IMR-90 (cell line): ENCODE data around the gene TP53AIP1. TPM values are rescaled to one million over a fixed set of nuclear protein-coding genes. Genes with fewer than 3 reads are reported as not detected.

ENCODE experiments used
- ATAC-seq: fragments of 200-7000 bp; cut with Tn5 transposase; 2 replicates; pipeline ENCODE4 v1.9.1; 2020; ENCODE audit warnings: low read depth, mild to moderate bottlenecking, moderate library complexity
- BruUV-seq: library from RNA; stranded (reverse); fragments of 400-500 nt; replicated peaks from 2 replicates; lab custom pipeline; 2021; lab: Mats Ljungman, UMichigan
- CTCF ChIA-PET: fragments of 300-600 bp; formaldehyde crosslinking; extraction: SDS; loops from one replicate; lab custom pipeline; 2021; ENCODE audit warnings: antibody characterized with exemption; lab: Yijun Ruan, JAX
- POLR2A ChIA-PET: fragments of 300-600 bp; sonication (Branson Sonifier 250); formaldehyde crosslinking; loops from one replicate; lab custom pipeline; 2022; ENCODE audit warnings: antibody characterized with exemption; ENCODE audit not compliant: unreplicated experiment; lab: Charles Lee
- DNase-seq: peaks from one replicate; pipeline ENCODE4 v3.0.0; 2013
- H2AFZ ChIP-seq: replicated peaks from 2 replicates; pipeline ENCODE3; 2013; ENCODE audit warnings: low read length, mild to moderate bottlenecking; ENCODE audit not compliant: poor library complexity
- H2AK5ac ChIP-seq: 2 replicates; pipeline ENCODE4 v1.6.1; 2013; ENCODE audit warnings: low read depth, low read length, inconsistent platforms
- H2AK9ac ChIP-seq: replicated peaks from 2 replicates; pipeline ENCODE3; 2013; ENCODE audit warnings: mild to moderate bottlenecking, low read depth, low read length, moderate library complexity; ENCODE audit not compliant: poor library complexity
- H2BK120ac ChIP-seq: 2 replicates; pipeline ENCODE4 v1.6.1; 2013; ENCODE audit warnings: low read depth, low read length, inconsistent platforms
- H2BK15ac ChIP-seq: 3 replicates; pipeline ENCODE4 v1.6.1; 2013; ENCODE audit warnings: low read depth, low read length, inconsistent platforms
- H2BK20ac ChIP-seq: 2 replicates; pipeline ENCODE4 v1.6.1; 2013; ENCODE audit warnings: low read depth, mild to moderate bottlenecking, inconsistent platforms, low read length, moderate library complexity
- H2BK5ac ChIP-seq: 2 replicates; pipeline ENCODE4 v1.6.1; 2013; ENCODE audit warnings: mild to moderate bottlenecking, low read depth, low read length, inconsistent platforms; ENCODE audit not compliant: poor library complexity, severe bottlenecking
- H3K14ac ChIP-seq: replicated peaks from 2 replicates; pipeline ENCODE4 v1.6.1; 2013; ENCODE audit warnings: low read depth, low read length, inconsistent platforms
- H3K18ac ChIP-seq: 2 replicates; pipeline ENCODE4 v1.6.1; 2013; ENCODE audit warnings: low read depth, low read length, control low read depth
- H3K23ac ChIP-seq: 2 replicates; pipeline ENCODE4 v1.6.1; 2013; ENCODE audit warnings: low read depth, low read length, inconsistent platforms
- H3K27ac ChIP-seq: 2 replicates; pipeline ENCODE4 v1.5.1; 2013; ENCODE audit warnings: mild to moderate bottlenecking, control low read depth, low read length; ENCODE audit not compliant: insufficient read depth
- H3K27me3 ChIP-seq: 2 replicates; pipeline ENCODE4 v1.6.1; 2013; ENCODE audit warnings: low read length; ENCODE audit not compliant: control insufficient read depth, insufficient read depth
- H3K36me3 ChIP-seq: 2 replicates; pipeline ENCODE4 v1.6.1; 2013; ENCODE audit warnings: low read length, mixed read lengths; ENCODE audit not compliant: control insufficient read depth, insufficient read depth
- H3K4ac ChIP-seq: 2 replicates; pipeline ENCODE4 v1.6.1; 2013; ENCODE audit warnings: low read depth, low read length, inconsistent platforms
- H3K4me1 ChIP-seq: 2 replicates; pipeline ENCODE4 v1.6.1; 2013; ENCODE audit warnings: low read length, mixed read lengths; ENCODE audit not compliant: control insufficient read depth, insufficient read depth
- H3K4me2 ChIP-seq: 2 replicates; pipeline ENCODE4 v1.6.1; 2013; ENCODE audit warnings: low read depth, mild to moderate bottlenecking, control low read depth, low read length, moderate library complexity
- H3K4me3 ChIP-seq: 2 replicates; pipeline ENCODE4 v1.5.1; 2013; ENCODE audit warnings: low read depth, mild to moderate bottlenecking, control low read depth, low read length, moderate library complexity; ENCODE audit not compliant: insufficient read depth
- H3K56ac ChIP-seq: 2 replicates; pipeline ENCODE4 v1.6.1; 2013; ENCODE audit warnings: low read length, inconsistent platforms; ENCODE audit not compliant: insufficient read depth; ENCODE audit errors: extremely low read depth
- H3K79me1 ChIP-seq, 2 experiments: 2 replicates each; pipeline ENCODE4 v1.6.1; 2013; ENCODE audit warnings: low read length in 2 of 2, inconsistent platforms in 1 of 2, low read depth in 1 of 2
- H3K9ac ChIP-seq: 2 replicates; pipeline ENCODE4 v1.6.1; 2013; ENCODE audit warnings: low read depth, low read length, control low read depth
- H3K9me1 ChIP-seq: 2 replicates; pipeline ENCODE4 v1.6.1; 2013; ENCODE audit warnings: low read length, inconsistent platforms; ENCODE audit not compliant: insufficient read depth
- H3K9me3 ChIP-seq: 2 replicates; pipeline ENCODE4 v1.6.1; 2013; ENCODE audit warnings: low read length; ENCODE audit not compliant: control insufficient read depth, insufficient read depth
- H4K20me1 ChIP-seq: 2 replicates; pipeline ENCODE4 v1.6.1; 2013; ENCODE audit warnings: low read length, inconsistent platforms; ENCODE audit not compliant: insufficient read depth
- H4K5ac ChIP-seq: 2 replicates; pipeline ENCODE4 v1.6.1; 2013; ENCODE audit warnings: mild to moderate bottlenecking, low read depth, low read length, control low read depth
- H4K8ac ChIP-seq, 2 experiments: 2 replicates each; pipeline ENCODE4 v1.6.1; 2013; ENCODE audit warnings: low read depth in 2 of 2, low read length in 2 of 2, control low read depth in 1 of 2, inconsistent platforms in 1 of 2
- H4K91ac ChIP-seq: 2 replicates; pipeline ENCODE4 v1.6.1; 2013; ENCODE audit warnings: low read depth, low read length, inconsistent platforms; ENCODE audit not compliant: insufficient read depth
- CHD1 ChIP-seq: IDR thresholded peaks from 2 replicates; pipeline ENCODE4 v1.6.1; 2012; ENCODE audit warnings: low read depth, low read length, improper control_type of control experiment
- MXI1 ChIP-seq: IDR thresholded peaks from 2 replicates; pipeline ENCODE4 v1.6.1; 2012; ENCODE audit warnings: low read depth, mild to moderate bottlenecking, low read length, moderate library complexity, borderline replicate concordance
- POLR2A ChIP-seq: IDR thresholded peaks from 2 replicates; pipeline ENCODE4 v1.6.1; 2012; ENCODE audit warnings: mild to moderate bottlenecking, low read depth, low read length
- RAD21 ChIP-seq: IDR thresholded peaks from 2 replicates; pipeline ENCODE4 v1.6.1; 2012; ENCODE audit warnings: low read length, improper control_type of control experiment
- RCOR1 ChIP-seq: IDR thresholded peaks from 2 replicates; pipeline ENCODE4 v1.6.1; 2012; ENCODE audit warnings: mild to moderate bottlenecking, low read length, improper control_type of control experiment; ENCODE audit not compliant: insufficient replicate concordance
- SMC3 ChIP-seq: fragments of 150-350 bp; IDR thresholded peaks from 2 replicates; pipeline ENCODE4 v1.6.1; 2016; ENCODE audit warnings: low read depth, mild to moderate bottlenecking, antibody characterized with exemption, low read length, moderate library complexity
- WGBS, 2 experiments: methylation state at CpG; one replicate each; pipeline versions ENCODE4 v1.1.5 to v1.1.7; 2013; ENCODE audit warnings: missing lambda C conversion rate in 2 of 2; ENCODE audit not compliant: insufficient read length in 1 of 2; ENCODE audit errors: extremely low coverage in 2 of 2; 5-methylcytosine and 5-hydroxymethylcytosine counted together
- dilution Hi-C: fragments of 300-500 bp; cut with HindIII; formaldehyde crosslinking; loops from one replicate; pipeline ENCODE4 v1.14.3; 2018; ENCODE audit warnings: low sequenced_read_pairs; ENCODE audit not compliant: unreplicated experiment
- in situ Hi-C: fragments of 300-500 bp; cut with MboI; formaldehyde crosslinking; loops from 3 replicates; pipeline ENCODE4 v1.14.3; 2019; ENCODE audit warnings: low sequenced_read_pairs, inconsistent platforms, mixed read lengths
- intact Hi-C: fragments of 100-400 bp; cut with micrococcal nuclease; formaldehyde crosslinking; loops from 2 replicates; pipeline ENCODE4 v1.10.0; 2022
- polyA plus RNA-seq, 3 experiments: library from polyadenylated mRNA; depleted of rRNA; stranded (reverse); fragments of >200 nt; gene quantifications; 2 replicates each; pipeline ENCODE4 v1.2.3, GENCODE V29; 2012; ENCODE audit warnings: low replicate concordance in 1 of 3
- total RNA-seq: library from RNA; depleted of rRNA; stranded (reverse); fragments of >200 nt; gene quantifications from 2 replicates; pipeline ENCODE4 v1.2.3, GENCODE V29; 2012
- TF ChIP-seq, protein P1 (sequence below): fragments of 150-350 bp; IDR thresholded peaks from 2 replicates; pipeline ENCODE4 v1.6.1; 2017; ENCODE audit warnings: mild to moderate bottlenecking, antibody characterized with exemption, low read length, low read depth

The TP53AIP1 gene
- total and polyA plus RNA-seq, 2 of the 4 experiments (the other 2 are of a cell fraction), result not detected

DNA sequence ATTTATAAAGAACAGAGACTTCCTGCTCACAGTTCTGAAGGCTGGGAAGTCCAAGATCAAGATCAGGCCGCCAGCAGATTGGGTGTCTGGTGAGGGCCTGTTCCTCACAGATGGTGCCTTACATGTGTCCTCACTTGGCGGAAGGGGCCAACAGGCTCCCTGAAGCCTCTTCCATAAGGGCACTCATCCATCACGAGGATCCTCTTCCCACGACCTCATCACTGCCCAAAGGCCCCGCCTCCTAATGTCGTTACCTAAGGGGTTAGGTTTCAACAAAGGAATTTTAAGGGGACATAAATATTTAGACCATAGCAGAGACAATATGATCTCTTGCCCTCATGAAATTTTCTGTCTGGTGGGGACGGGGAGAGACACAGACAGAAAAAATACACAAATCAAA is 18.6 kb downstream of the TP53AIP1 start (continued):
- TF ChIP-seq, protein P1, sequence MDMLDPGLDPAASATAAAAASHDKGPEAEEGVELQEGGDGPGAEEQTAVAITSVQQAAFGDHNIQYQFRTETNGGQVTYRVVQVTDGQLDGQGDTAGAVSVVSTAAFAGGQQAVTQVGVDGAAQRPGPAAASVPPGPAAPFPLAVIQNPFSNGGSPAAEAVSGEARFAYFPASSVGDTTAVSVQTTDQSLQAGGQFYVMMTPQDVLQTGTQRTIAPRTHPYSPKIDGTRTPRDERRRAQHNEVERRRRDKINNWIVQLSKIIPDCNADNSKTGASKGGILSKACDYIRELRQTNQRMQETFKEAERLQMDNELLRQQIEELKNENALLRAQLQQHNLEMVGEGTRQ, result no peak
- TF ChIP-seq RCOR1, result no peak
- no peak for TF ChIP-seq RAD21

DNA sequence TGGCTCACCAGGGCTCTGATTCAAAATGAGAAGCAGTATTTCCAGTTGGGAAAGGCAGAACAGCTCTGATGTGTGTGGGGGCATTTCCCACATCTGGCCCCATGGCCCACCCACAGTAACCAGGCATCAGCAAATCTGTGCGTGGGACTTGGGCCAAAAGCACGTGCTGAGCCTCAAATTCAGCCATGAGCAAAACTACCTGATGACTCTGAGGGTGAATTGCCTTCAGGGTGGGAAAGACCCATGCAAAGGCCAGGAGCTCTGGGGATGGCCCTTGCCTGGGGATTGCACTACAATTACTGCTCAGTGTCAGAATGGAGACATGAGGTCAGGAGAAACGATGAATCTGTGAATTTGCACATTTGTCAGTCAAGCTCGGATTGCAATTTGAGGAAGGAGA is 20.9 kb downstream of the TP53AIP1 start:
- H3K36me3 ChIP-seq, result no peaks in the 10 kb centered on the region
- H3K56ac ChIP-seq, result no peak overlapping the region
- dilution Hi-C loops (no loop called here), in situ Hi-C loops (no loop called here), intact Hi-C loops (no loop called here)
- H3K79me1 ChIP-seq, result no peaks in the 10 kb centered on the region
- H3K4me2 ChIP-seq, result no peak overlapping the region
- no peak overlapping the region for H2AFZ ChIP-seq
- no peak overlapping the region for H3K4me3 ChIP-seq
- no peak overlapping the region for H2AK9ac ChIP-seq
- no TSS peak for BruUV-seq
- TF ChIP-seq, protein P1, result no peak
- TF ChIP-seq RCOR1 (no peak), MXI1 (no peak), RAD21 (no peak), SMC3 (no peak), CHD1 (no peak), POLR2A (no peak)
- POLR2A ChIA-PET, result no interaction called here
- no peak overlapping the region for H2BK5ac ChIP-seq
- H3K9me3 ChIP-seq, result no peaks in the 10 kb centered on the region
- H2BK15ac ChIP-seq, result no peak overlapping the region
- H3K14ac ChIP-seq, result no peak overlapping the region
- H4K8ac ChIP-seq, result no peak overlapping the region
- WGBS, 2 experiments, result 79% methylated on average over 2 of the region's 4 CpGs; no CpG with 5 or more reads in 1 of the 2 experiments
- no peak overlapping the region for H3K4ac ChIP-seq
- CTCF ChIA-PET, result interaction anchor here (0.7 kb wide), 1 partner anchor 37 kb away, joined by 3 read pairs; no protein-coding TSS in a partner anchor
- no peak overlapping the region for H3K27ac ChIP-seq
- H3K23ac ChIP-seq, result no peak overlapping the region
- H2AK5ac ChIP-seq, result no peak overlapping the region
- peaks cover 40% of the 10 kb centered on the region for H3K27me3 ChIP-seq
- H4K20me1 ChIP-seq, result no peaks in the 10 kb centered on the region
- no peak overlapping the region for H2BK120ac ChIP-seq
- H3K4me1 ChIP-seq, result no peaks in the 10 kb centered on the region
- H3K9ac ChIP-seq, result no peak overlapping the region
- no peak overlapping the region for H4K5ac ChIP-seq
- DNase-seq (no peak), ATAC-seq (no peak)
- H3K9me1 ChIP-seq, result no peaks in the 10 kb centered on the region
- no peak overlapping the region for H4K91ac ChIP-seq
- no peak overlapping the region for H3K18ac ChIP-seq
- no peak overlapping the region for H2BK20ac ChIP-seq
